K562 (cell line): Measurements from ENCODE around the gene HECW1. TPM values are rescaled to one million over a fixed set of nuclear protein-coding genes. Genes with fewer than 3 reads are reported as not detected.

Experiments used
- ATAC-seq: fragments of 200-7000 bp; cut with Tn5 transposase; 3 replicates; pipeline ENCODE4 v1.9.1; 2020; ENCODE audit warnings: moderate library complexity
- BruUV-seq: library from RNA; stranded (reverse); fragments of 400-500 nt; replicated peaks from 2 replicates; lab custom pipeline; 2021; lab: Mats Ljungman, UMichigan
- CTCF ChIA-PET: fragments of 300-600 bp; formaldehyde crosslinking; extraction: SDS; loops from one replicate; lab custom pipeline; 2021; ENCODE audit warnings: low intra/inter-chr PET ratio; lab: Yijun Ruan, JAX
- POLR2A ChIA-PET: fragments of 300-600, 350-650 bp; sonication (Branson Sonifier 250); formaldehyde crosslinking; extraction: SDS; loops from one replicate; lab custom pipeline; 2021; ENCODE audit warnings: antibody characterized with exemption, inconsistent platforms; lab: Yijun Ruan, JAX
- DNase-seq, 4 experiments: peaks; one replicate each; pipeline versions ENCODE4 v3.0.0 to v3.0.0-alpha.2; 2011 to 2018; ENCODE audit warnings: low spot score in 3 of 4, mixed read lengths in 3 of 4; ENCODE audit errors: extremely low read depth in 1 of 4
- FAIRE-seq: peaks from 2 replicates; lab custom pipeline; 2011; peaks lifted over from hg19 to GRCh38; lab: Jason Lieb, UNC
- H2AFZ ChIP-seq: 2 replicates; pipeline ENCODE4 v1.6.0; 2011; ENCODE audit warnings: low read depth, low read length, control low read depth, inconsistent platforms
- H3K27ac ChIP-seq: fragments of 200-600 bp; 3 replicates; pipeline ENCODE4 v1.8.0; 2011; ENCODE audit warnings: low read depth, mild to moderate bottlenecking, control low read depth, inconsistent platforms, low read length, moderate library complexity, mixed read lengths; ENCODE audit errors: extremely low read depth
- H3K27me3 ChIP-seq, 2 experiments: fragments of 300-600 bp in 1 of 2; 2 replicates in 1 of 2; 3 replicates in 1 of 2; pipeline versions ENCODE4 v1.6.0 to v1.8.0; 2011; ENCODE audit warnings: inconsistent platforms in 2 of 2, low read length in 2 of 2, mild to moderate bottlenecking in 1 of 2, mixed read lengths in 1 of 2, moderate library complexity in 1 of 2; ENCODE audit not compliant: control insufficient read depth in 2 of 2, insufficient read depth in 2 of 2
- H3K36me3 ChIP-seq: fragments of 300-600 bp; 3 replicates; pipeline ENCODE4 v1.8.0; 2011; ENCODE audit warnings: mild to moderate bottlenecking, low read length, inconsistent platforms; ENCODE audit not compliant: control insufficient read depth, insufficient read depth
- H3K4me1 ChIP-seq, 2 experiments: fragments of 200-600 bp in 1 of 2; replicated peaks in 1 of 2; 2 replicates in 1 of 2; 3 replicates in 1 of 2; pipeline versions ENCODE4 v1.5.1 to v1.8.0; 2011; ENCODE audit warnings: inconsistent platforms in 2 of 2, low read length in 2 of 2, mild to moderate bottlenecking in 1 of 2, mixed read lengths in 1 of 2, moderate library complexity in 1 of 2; ENCODE audit not compliant: control insufficient read depth in 2 of 2, insufficient read depth in 2 of 2
- H3K4me2 ChIP-seq: 2 replicates; pipeline ENCODE4 v1.6.1; 2011; ENCODE audit warnings: low read length, control low read depth, inconsistent platforms, mixed read lengths; ENCODE audit not compliant: insufficient read depth
- H3K4me3 ChIP-seq: fragments of 200-600 bp; sonication (generic), shearing (Covaris generic); 2 replicates; pipeline ENCODE4 v1.5.1; 2016; ENCODE audit warnings: control low read depth, inconsistent platforms
- H3K79me2 ChIP-seq: fragments of 200-600 bp; 3 replicates; pipeline ENCODE4 v1.8.0; 2011; ENCODE audit warnings: low read length, inconsistent platforms; ENCODE audit not compliant: control insufficient read depth, insufficient read depth
- H3K9ac ChIP-seq, 2 experiments: 2 replicates each; pipeline versions ENCODE4 v1.6.0 to v1.6.1; 2011; ENCODE audit warnings: low read depth in 2 of 2, low read length in 2 of 2, control low read depth in 1 of 2, inconsistent platforms in 1 of 2, mild to moderate bottlenecking in 1 of 2, mixed read lengths in 1 of 2; ENCODE audit not compliant: insufficient read depth in 1 of 2
- H3K9me1 ChIP-seq: one replicate; pipeline ENCODE4 v1.6.0; 2011; ENCODE audit warnings: inconsistent platforms, mild to moderate bottlenecking, low read length, moderate library complexity; ENCODE audit not compliant: control insufficient read depth, insufficient read depth
- H3K9me3 ChIP-seq: replicated peaks from 2 replicates; pipeline ENCODE4 v1.5.1; 2011; ENCODE audit warnings: low read depth, low read length, inconsistent platforms; ENCODE audit not compliant: control insufficient read depth, insufficient read depth
- H4K20me1 ChIP-seq: replicated peaks from 2 replicates; pipeline ENCODE4 v1.6.1; 2011; ENCODE audit warnings: low read length, inconsistent platforms, mixed read lengths; ENCODE audit not compliant: control insufficient read depth, insufficient read depth
- CEBPG ChIP-seq, 3 experiments: fragments of 200-800 bp in 1 of 3; sonication (Bioruptor generic) in 1 of 3; sonication (generic) in 1 of 3; formaldehyde crosslinking in 1 of 3; IDR thresholded peaks in 2 of 3; conservative IDR thresholded peaks in 1 of 3; 2 replicates each; pipeline versions ENCODE4 v1.6.1 to v1.8.0; 2016 to 2022; ENCODE audit warnings: missing compliant biosample characterization in 2 of 3, missing genetic modification characterization in 2 of 3, mild to moderate bottlenecking in 1 of 3, missing genetic modification reagents in 1 of 3
- HLTF ChIP-seq: fragments of 450-650 bp; IDR thresholded peaks from 2 replicates; pipeline ENCODE4 v1.6.1; 2016
- LEF1 ChIP-seq: fragments of 450-650 bp; IDR thresholded peaks from 2 replicates; pipeline ENCODE4 v1.6.1; 2016; ENCODE audit warnings: mild to moderate bottlenecking
- NEUROD1 ChIP-seq: fragments of 150-350 bp; IDR thresholded peaks from 2 replicates; pipeline ENCODE4 v1.6.1; 2014; ENCODE audit warnings: borderline replicate concordance, low read length, low read depth; ENCODE audit not compliant: partially characterized antibody
- PRMT5 ChIP-seq: sonication (generic); formaldehyde crosslinking; IDR thresholded peaks from 2 replicates; pipeline ENCODE4 v1.5.0; 2020; ENCODE audit warnings: missing genetic modification reagents
- SIN3A ChIP-seq, 2 experiments: fragments of 150-350 bp in 1 of 2; IDR thresholded peaks; 2 replicates each; pipeline ENCODE4 v1.6.1; 2011 to 2016; ENCODE audit warnings: borderline replicate concordance in 2 of 2, low read depth in 2 of 2, low read length in 2 of 2, mild to moderate bottlenecking in 2 of 2, moderate library complexity in 2 of 2; ENCODE audit not compliant: control insufficient read depth in 1 of 2
- ZBTB8A ChIP-seq: fragments of 450-650 bp; IDR thresholded peaks from 2 replicates; pipeline ENCODE4 v1.6.1; 2018; ENCODE audit warnings: mild to moderate bottlenecking, moderate library complexity; ENCODE audit not compliant: partially characterized antibody
- ZKSCAN3 ChIP-seq: fragments of 250-450 bp; sonication (Bioruptor Pico); IDR thresholded peaks from 2 replicates; pipeline ENCODE4 v1.4.0; 2020
- ZNF354B ChIP-seq: fragments of 250-450 bp; sonication (Bioruptor Pico); IDR thresholded peaks from 2 replicates; pipeline ENCODE4 v1.4.0; 2020
- WGBS: fragments of 100-300 bp; shearing (Covaris generic); methylation state at CpG from one replicate; pipeline ENCODE4 v1.1.6; 2016; ENCODE audit warnings: low coverage, mixed read lengths; ENCODE audit not compliant: insufficient coverage; ENCODE audit errors: missing lambda C conversion rate; 5-methylcytosine and 5-hydroxymethylcytosine counted together
- in situ Hi-C: fragments of 300-500 bp; cut with MboI; formaldehyde crosslinking; loops from 4 replicates; pipeline ENCODE4 v1.15.0; 2018; ENCODE audit warnings: inconsistent platforms, mixed read lengths
- intact Hi-C: fragments of 100-400 bp; cut with micrococcal nuclease; formaldehyde crosslinking; loops from 2 replicates; pipeline ENCODE4 v1.14.2; 2022
- polyA plus RNA-seq, 8 experiments: library from polyadenylated mRNA; depleted of rRNA in 4 of 8; stranded (reverse) in 5 of 8; unstranded in 3 of 8; fragments of >200 nt; fragmentation: Nextera tagmentation in 2 of 8; fragmentation: Illumina TruSeq in 1 of 8; extraction: Ambion mirVana in 2 of 8; extraction: Trizol in 1 of 8; gene quantifications; 2 replicates each; pipeline versions ENCODE4 v1.2.1 to v1.2.3, GENCODE V29; 2011 to 2014; ENCODE audit warnings: inconsistent platforms in 1 of 8, missing spikeins in 1 of 8
- total RNA-seq, 7 experiments: library from RNA; depleted of rRNA in 6 of 7; stranded (reverse); fragments of >200 nt in 6 of 7; fragmentation: Illumina TruSeq in 2 of 7; extraction: Trizol in 2 of 7; gene quantifications; 2 replicates each; pipeline versions ENCODE4 v1.2.1 to v1.2.3, GENCODE V29; 2011 to 2021; ENCODE audit warnings: low replicate concordance in 1 of 7
- TF ChIP-seq, protein P1 (sequence below): sonication (generic); formaldehyde crosslinking; IDR thresholded peaks from 2 replicates; pipeline ENCODE4 v1.8.1; 2023; ENCODE audit warnings: mild to moderate bottlenecking, missing genetic modification reagents
- TF ChIP-seq, protein P2 (sequence below): fragments of 450-650 bp; IDR thresholded peaks from one replicate; pipeline ENCODE4 v1.6.1; 2018; ENCODE audit warnings: mild to moderate bottlenecking, moderate library complexity; ENCODE audit not compliant: partially characterized antibody

Gene HECW1
- total and polyA plus RNA-seq, 9 of the 15 experiments (the other 6 are each of a cell fraction or from before 2014, with no cell fraction given) = 0.07 to 0.31 (median 0.13) TPM; not detected in 4

DNA sequence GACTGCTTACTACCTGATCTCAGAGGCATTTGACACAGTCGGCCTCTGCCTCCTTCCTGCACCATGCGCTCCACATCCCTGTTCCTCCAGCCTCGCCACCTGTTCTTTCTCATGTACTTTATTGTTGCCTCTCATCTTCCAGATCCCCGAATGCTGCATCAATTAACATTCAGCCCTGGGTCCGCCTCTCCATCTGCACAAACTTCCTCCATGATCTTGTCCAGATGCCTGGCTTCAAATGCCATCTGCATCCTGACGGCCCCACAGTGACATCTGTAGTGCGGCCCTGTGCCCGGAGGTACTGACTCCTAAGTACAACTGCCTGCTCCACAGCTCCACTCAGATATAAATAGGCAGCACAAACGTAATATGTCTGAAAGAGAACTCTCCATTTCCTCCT is 419.3 kb downstream of the HECW1 start:
- Histone ChIP-seq H3K9me1 (no peaks in the 10 kb centered on the region), H3K36me3 (no peaks in the 10 kb centered on the region), H3K4me2 (no peak overlapping the region), H2AFZ (no peak overlapping the region), H3K9me3 (no peaks in the 10 kb centered on the region), H4K20me1 (no peaks in the 10 kb centered on the region), H3K4me1 (peaks cover 0 to 1% of the 10 kb centered on the region in 2 experiments; a peak in 2 of 5 replicates), H3K79me2 (no peaks in the 10 kb centered on the region), H3K4me3 (no peak overlapping the region), H3K27me3 (peaks cover 33 to 49% of the 10 kb centered on the region in 2 experiments), H3K9ac (no peak overlapping the region), H3K27ac (no peak overlapping the region)
- 3% methylated on average over 9 of the region's 9 CpGs for WGBS
- FAIRE-seq (no peak), ATAC-seq (no peak), DNase-seq (no peak)
- no TSS peak for BruUV-seq
- ChIA-PET CTCF (no interaction called here), POLR2A (no interaction called here)
- intact Hi-C loops (no loop called here), in situ Hi-C loops (no loop called here)
- TF ChIP-seq HLTF = no peak
- no peak for TF ChIP-seq ZKSCAN3 (CRISPR knock-in tag)
- TF ChIP-seq SIN3A (IDR thresholded peaks at IDR 0.05; ENCODE audit: borderline replicate concordance in 2 of 2, control insufficient read depth in 1 of 2, low read depth in 2 of 2, low read length in 2 of 2) = no peak
- no peak for TF ChIP-seq LEF1
- TF ChIP-seq, protein P1, sequence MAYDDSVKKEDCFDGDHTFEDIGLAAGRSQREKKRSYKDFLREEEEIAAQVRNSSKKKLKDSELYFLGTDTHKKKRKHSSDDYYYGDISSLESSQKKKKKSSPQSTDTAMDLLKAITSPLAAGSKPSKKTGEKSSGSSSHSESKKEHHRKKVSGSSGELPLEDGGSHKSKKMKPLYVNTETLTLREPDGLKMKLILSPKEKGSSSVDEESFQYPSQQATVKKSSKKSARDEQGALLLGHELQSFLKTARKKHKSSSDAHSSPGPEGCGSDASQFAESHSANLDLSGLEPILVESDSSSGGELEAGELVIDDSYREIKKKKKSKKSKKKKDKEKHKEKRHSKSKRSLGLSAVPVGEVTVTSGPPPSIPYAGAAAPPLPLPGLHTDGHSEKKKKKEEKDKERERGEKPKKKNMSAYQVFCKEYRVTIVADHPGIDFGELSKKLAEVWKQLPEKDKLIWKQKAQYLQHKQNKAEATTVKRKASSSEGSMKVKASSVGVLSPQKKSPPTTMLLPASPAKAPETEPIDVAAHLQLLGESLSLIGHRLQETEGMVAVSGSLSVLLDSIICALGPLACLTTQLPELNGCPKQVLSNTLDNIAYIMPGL (CRISPR knock-in tag) = no peak
- no peak for TF ChIP-seq PRMT5
- no peak for TF ChIP-seq NEUROD1
- TF ChIP-seq, protein P2, sequence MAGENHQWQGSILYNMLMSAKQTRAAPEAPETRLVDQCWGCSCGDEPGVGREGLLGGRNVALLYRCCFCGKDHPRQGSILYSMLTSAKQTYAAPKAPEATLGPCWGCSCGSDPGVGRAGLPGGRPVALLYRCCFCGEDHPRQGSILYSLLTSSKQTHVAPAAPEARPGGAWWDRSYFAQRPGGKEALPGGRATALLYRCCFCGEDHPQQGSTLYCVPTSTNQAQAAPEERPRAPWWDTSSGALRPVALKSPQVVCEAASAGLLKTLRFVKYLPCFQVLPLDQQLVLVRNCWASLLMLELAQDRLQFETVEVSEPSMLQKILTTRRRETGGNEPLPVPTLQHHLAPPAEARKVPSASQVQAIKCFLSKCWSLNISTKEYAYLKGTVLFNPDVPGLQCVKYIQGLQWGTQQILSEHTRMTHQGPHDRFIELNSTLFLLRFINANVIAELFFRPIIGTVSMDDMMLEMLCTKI = no peak
- no peak for TF ChIP-seq CEBPG (CRISPR knock-in tag; IDR thresholded peaks at IDR 0.05)
- no peak for TF ChIP-seq CEBPG (tag; conservative IDR thresholded peaks at IDR 0.05 in 1 of 2, IDR thresholded peaks at IDR 0.05 in 1 of 2)
- TF ChIP-seq ZBTB8A = no peak
- TF ChIP-seq ZNF354B (CRISPR knock-in tag) = no peak
